ENCODE measurements around the gene RNF123.

Gene RNF123

GRCh38 chr3:49703443-49703927 lies 14.1 kb downstream of the RNF123 start:
- no peak for DNase-seq (ENCODE audit: low read depth)

GRCh38 chr3:49703956-49704355 lies 14.6 kb downstream of the RNF123 start:
- no peak for DNase-seq (ENCODE audit: low read depth)

- no peak for DNase-seq (ENCODE audit: low read depth)
Measured at GRCh38 chr3:49704629-49705028, 15.3 kb downstream of the RNF123 start.

- no peak for DNase-seq (ENCODE audit: low read depth)
Measured at GRCh38 chr3:49705390-49705960, 16.1 kb downstream of the RNF123 start.

GRCh38 chr3:49706456-49707112 lies 17.2 kb downstream of the RNF123 start:
- no peak for DNase-seq (ENCODE audit: low read depth)

- no peak for DNase-seq (ENCODE audit: low read depth)
Measured at GRCh38 chr3:49707113-49707480, 17.7 kb downstream of the RNF123 start.

GRCh38 chr3:49709852-49710251 lies 20.5 kb downstream of the RNF123 start:
- DNase-seq (ENCODE audit: low read depth), result no peak

GRCh38 chr3:49711489-49711888 lies 22.1 kb downstream of the RNF123 start:
- no peak for DNase-seq (ENCODE audit: low read depth)

- DNase-seq (ENCODE audit: low read depth), result no peak
Measured at GRCh38 chr3:49712166-49712565, 22.8 kb downstream of the RNF123 start.

GRCh38 chr3:49712631-49713317 lies 23.4 kb downstream of the RNF123 start:
- no peak for DNase-seq (ENCODE audit: low read depth)

GRCh38 chr3:49713336-49714105 lies 24.2 kb downstream of the RNF123 start:
- no peak for DNase-seq (ENCODE audit: low read depth)

- DNase-seq (ENCODE audit: low read depth), result no peak
Measured at GRCh38 chr3:49714728-49715550, 25.6 kb downstream of the RNF123 start.

- no peak for DNase-seq (ENCODE audit: low read depth)
Measured at GRCh38 chr3:49715611-49716121, 26.3 kb downstream of the RNF123 start.

- no peak for DNase-seq (ENCODE audit: low read depth)
Measured at GRCh38 chr3:49716169-49716568, 26.8 kb downstream of the RNF123 start.

GRCh38 chr3:49716691-49717210 lies 27.4 kb downstream of the RNF123 start:
- no peak for DNase-seq (ENCODE audit: low read depth)

- no peak for DNase-seq (ENCODE audit: low read depth)
Measured at GRCh38 chr3:49717211-49717958, 28.0 kb downstream of the RNF123 start.

- DNase-seq (ENCODE audit: low read depth), result no peak
Measured at GRCh38 chr3:49717959-49718857, 28.9 kb downstream of the RNF123 start.

- DNase-seq (ENCODE audit: low read depth), result no peak
Measured at GRCh38 chr3:49718858-49719213, 29.5 kb downstream of the RNF123 start.

GRCh38 chr3:49719214-49719884 lies 30.0 kb downstream of the RNF123 start, which contains the start of gene AMIGO3:
Gene AMIGO3 (minus strand): TSS chr3:49719684. CDS start chr3:49719465, 219 bp downstream.
- DNase-seq (ENCODE audit: low read depth), result no peak

Measured in HS-27A (cell line).